ENCODE data around the gene ZNF236.

ZNF236 gene

GRCh38 chr18:76880026-76880425 lies 57.7 kb downstream of the ZNF236 start:
- no peak overlapping the region for H3K18ac ChIP-seq (ENCODE audit: low read length)
- no CpG with 5 or more reads among the region's 17 CpGs for WGBS (ENCODE audit: extremely low coverage, insufficient coverage, insufficient read length)
- H2AK5ac ChIP-seq (ENCODE audit: low read length): no peak overlapping the region
- no peaks in the 10 kb centered on the region for H3K27me3 ChIP-seq (ENCODE audit: insufficient read depth, low read length)
- no peak overlapping the region for H3K4me2 ChIP-seq (ENCODE audit: low read length)
- no peak overlapping the region for H3K4me3 ChIP-seq (ENCODE audit: low read depth, low read length)
- H3K4me1 ChIP-seq (ENCODE audit: control insufficient read depth in 1 of 2, insufficient read depth in 2 of 2, low read length in 2 of 2): no peaks in the 10 kb centered on the region
- no peak overlapping the region for H3K9ac ChIP-seq (ENCODE audit: low read length)
- no peak for DNase-seq
- no peak overlapping the region for H2AFZ ChIP-seq (ENCODE audit: insufficient read depth, low read length, poor library complexity)
- H2BK120ac ChIP-seq (ENCODE audit: insufficient read depth, low read length, poor library complexity): no peak overlapping the region
- no peak overlapping the region for H2BK12ac ChIP-seq (ENCODE audit: low read length)
- H4K12ac ChIP-seq (ENCODE audit: low read depth, low read length): no peak overlapping the region
- no peak overlapping the region for H2BK5ac ChIP-seq (ENCODE audit: low read depth, low read length, poor library complexity)
- H4K8ac ChIP-seq (ENCODE audit: low read depth, low read length): no peak overlapping the region
- no peaks in the 10 kb centered on the region for H3K79me1 ChIP-seq (ENCODE audit: low read length)
- H3K27ac ChIP-seq (ENCODE audit: low read depth, low read length): no peak overlapping the region
- no peak overlapping the region for H3K14ac ChIP-seq (ENCODE audit: low read length)
- H3K23ac ChIP-seq (ENCODE audit: low read length): no peak overlapping the region
- no peak overlapping the region for H4K91ac ChIP-seq (ENCODE audit: low read depth, low read length)
- H3K79me2 ChIP-seq (ENCODE audit: control insufficient read depth, insufficient read depth, low read length, poor library complexity): no peaks in the 10 kb centered on the region
- no peak overlapping the region for H3K4ac ChIP-seq (ENCODE audit: low read depth, low read length)
- H3K36me3 ChIP-seq (ENCODE audit: control insufficient read depth in 1 of 2, insufficient read depth in 2 of 2, low read length in 2 of 2): peaks cover 18 to 21% of the 10 kb centered on the region in 2 experiments
- H3K9me3 ChIP-seq (ENCODE audit: insufficient read depth, low read depth, low read length): peaks cover 2% of the 10 kb centered on the region

- no CpG with 5 or more reads among the region's 4 CpGs for WGBS (ENCODE audit: extremely low coverage, insufficient coverage, insufficient read length)
- no peak overlapping the region for H2AK5ac ChIP-seq (ENCODE audit: low read length)
- no peak overlapping the region for H3K4me2 ChIP-seq (ENCODE audit: low read length)
- no peaks in the 10 kb centered on the region for H3K4me1 ChIP-seq (ENCODE audit: control insufficient read depth in 1 of 2, insufficient read depth in 2 of 2, low read length in 2 of 2)
- no peak overlapping the region for H2BK120ac ChIP-seq (ENCODE audit: insufficient read depth, low read length, poor library complexity)
- H3K4me3 ChIP-seq (ENCODE audit: low read depth, low read length): no peak overlapping the region
- no peaks in the 10 kb centered on the region for H3K79me1 ChIP-seq (ENCODE audit: low read length)
- no peak overlapping the region for H3K27ac ChIP-seq (ENCODE audit: low read depth, low read length)
- no peak overlapping the region for H4K12ac ChIP-seq (ENCODE audit: low read depth, low read length)
- H3K18ac ChIP-seq (ENCODE audit: low read length): no peak overlapping the region
- H2AFZ ChIP-seq (ENCODE audit: insufficient read depth, low read length, poor library complexity): no peak overlapping the region
- no peaks in the 10 kb centered on the region for H3K79me2 ChIP-seq (ENCODE audit: control insufficient read depth, insufficient read depth, low read length, poor library complexity)
- no peak overlapping the region for H2BK5ac ChIP-seq (ENCODE audit: low read depth, low read length, poor library complexity)
- H3K9ac ChIP-seq (ENCODE audit: low read length): no peak overlapping the region
- no peak overlapping the region for H4K8ac ChIP-seq (ENCODE audit: low read depth, low read length)
- no peaks in the 10 kb centered on the region for H3K27me3 ChIP-seq (ENCODE audit: insufficient read depth, low read length)
- no peak overlapping the region for H3K4ac ChIP-seq (ENCODE audit: low read depth, low read length)
- no peak overlapping the region for H4K91ac ChIP-seq (ENCODE audit: low read depth, low read length)
- H2BK12ac ChIP-seq (ENCODE audit: low read length): no peak overlapping the region
- peaks cover 2% of the 10 kb centered on the region for H3K9me3 ChIP-seq (ENCODE audit: insufficient read depth, low read depth, low read length)
- H3K36me3 ChIP-seq (ENCODE audit: control insufficient read depth in 1 of 2, insufficient read depth in 2 of 2, low read length in 2 of 2): peaks cover 16 to 29% of the 10 kb centered on the region in 2 experiments
- DNase-seq: no peak
- no peak overlapping the region for H3K23ac ChIP-seq (ENCODE audit: low read length)
- H3K14ac ChIP-seq (ENCODE audit: low read length): no peak overlapping the region
These were observed 59.4 kb downstream of the ZNF236 start for GRCh38 chr18:76881744-76882143.

DNA sequence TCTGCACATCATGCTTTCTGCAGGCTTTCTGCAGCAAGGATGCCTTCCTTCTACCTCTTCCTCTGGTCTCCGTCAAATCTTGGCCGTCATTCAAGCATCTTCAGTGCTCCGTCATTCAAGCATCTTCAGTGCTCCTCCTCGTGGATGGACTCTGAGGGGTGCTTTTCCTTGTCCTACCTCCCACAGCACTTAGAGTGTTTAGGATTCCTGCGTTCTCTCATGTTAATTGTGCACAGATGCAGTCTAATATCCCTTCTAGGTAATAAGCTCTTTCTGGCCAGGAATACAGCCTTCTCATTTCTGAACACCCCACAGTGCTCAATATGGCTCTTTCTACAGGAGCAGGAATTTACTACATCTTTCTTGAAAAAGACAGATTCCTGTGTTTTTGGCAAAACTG lies 59.8 kb downstream of the ZNF236 start:
- Histone ChIP-seq H2BK120ac (ENCODE audit: insufficient read depth, low read length, poor library complexity) (no peak overlapping the region), H3K4me3 (ENCODE audit: low read depth, low read length) (no peak overlapping the region), H3K4me1 (ENCODE audit: control insufficient read depth in 1 of 2, insufficient read depth in 2 of 2, low read length in 2 of 2) (no peaks in the 10 kb centered on the region), H3K27me3 (ENCODE audit: insufficient read depth, low read length) (no peaks in the 10 kb centered on the region), H4K91ac (ENCODE audit: low read depth, low read length) (no peak overlapping the region), H3K9ac (ENCODE audit: low read length) (no peak overlapping the region), H2AK5ac (ENCODE audit: low read length) (no peak overlapping the region), H3K9me3 (ENCODE audit: insufficient read depth, low read depth, low read length) (peaks cover 2% of the 10 kb centered on the region), H2BK12ac (ENCODE audit: low read length) (no peak overlapping the region), H4K8ac (ENCODE audit: low read depth, low read length) (no peak overlapping the region), H3K14ac (ENCODE audit: low read length) (no peak overlapping the region), H3K36me3 (ENCODE audit: control insufficient read depth in 1 of 2, insufficient read depth in 2 of 2, low read length in 2 of 2) (peaks cover 16 to 29% of the 10 kb centered on the region in 2 experiments), H3K79me1 (ENCODE audit: low read length) (no peaks in the 10 kb centered on the region), H4K12ac (ENCODE audit: low read depth, low read length) (no peak overlapping the region), H3K23ac (ENCODE audit: low read length) (no peak overlapping the region), H3K18ac (ENCODE audit: low read length) (no peak overlapping the region), H3K4me2 (ENCODE audit: low read length) (no peak overlapping the region), H3K27ac (ENCODE audit: low read depth, low read length) (no peak overlapping the region), H2AFZ (ENCODE audit: insufficient read depth, low read length, poor library complexity) (no peak overlapping the region), H2BK5ac (ENCODE audit: low read depth, low read length, poor library complexity) (no peak overlapping the region), H3K4ac (ENCODE audit: low read depth, low read length) (no peak overlapping the region), H3K79me2 (ENCODE audit: control insufficient read depth, insufficient read depth, low read length, poor library complexity) (no peaks in the 10 kb centered on the region)
- no peak for DNase-seq
- WGBS (ENCODE audit: extremely low coverage, insufficient coverage, insufficient read length): no CpG with 5 or more reads among the region's 5 CpGs

DNA sequence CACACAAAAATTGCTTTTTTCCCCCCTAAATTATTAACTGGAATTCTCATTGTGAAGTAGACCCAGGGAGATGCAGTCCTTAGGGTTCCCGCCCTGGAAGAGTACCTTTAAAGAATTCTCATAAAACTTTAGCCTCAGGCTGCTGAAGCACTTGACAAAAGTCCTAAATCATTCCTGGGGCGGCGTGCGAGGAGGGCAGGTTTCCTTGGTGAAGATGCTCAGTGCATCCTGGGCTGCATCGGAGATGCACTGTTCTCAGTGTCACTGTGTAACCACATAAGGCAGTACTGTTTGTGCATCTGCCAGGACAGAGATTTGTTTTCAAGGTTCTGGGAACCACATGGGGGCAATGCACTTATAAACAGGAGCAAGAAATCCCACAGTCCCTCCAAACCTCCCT lies 62.6 kb downstream of the ZNF236 start:
- WGBS (ENCODE audit: extremely low coverage, insufficient coverage, insufficient read length): no CpG with 5 or more reads among the region's 5 CpGs
- no peak overlapping the region for H3K4me2 ChIP-seq (ENCODE audit: low read length)
- no peak overlapping the region for H3K4me3 ChIP-seq (ENCODE audit: low read depth, low read length)
- no peaks in the 10 kb centered on the region for H3K79me1 ChIP-seq (ENCODE audit: low read length)
- H3K4ac ChIP-seq (ENCODE audit: low read depth, low read length): no peak overlapping the region
- H2BK120ac ChIP-seq (ENCODE audit: insufficient read depth, low read length, poor library complexity): no peak overlapping the region
- no peaks in the 10 kb centered on the region for H3K4me1 ChIP-seq (ENCODE audit: control insufficient read depth in 1 of 2, insufficient read depth in 2 of 2, low read length in 2 of 2)
- no peaks in the 10 kb centered on the region for H3K79me2 ChIP-seq (ENCODE audit: control insufficient read depth, insufficient read depth, low read length, poor library complexity)
- H3K27ac ChIP-seq (ENCODE audit: low read depth, low read length): no peak overlapping the region
- no peak overlapping the region for H3K18ac ChIP-seq (ENCODE audit: low read length)
- no peak overlapping the region for H2BK5ac ChIP-seq (ENCODE audit: low read depth, low read length, poor library complexity)
- no peak overlapping the region for H4K91ac ChIP-seq (ENCODE audit: low read depth, low read length)
- H3K14ac ChIP-seq (ENCODE audit: low read length): no peak overlapping the region
- no peak overlapping the region for H3K9ac ChIP-seq (ENCODE audit: low read length)
- no peak overlapping the region for H2AFZ ChIP-seq (ENCODE audit: insufficient read depth, low read length, poor library complexity)
- H3K23ac ChIP-seq (ENCODE audit: low read length): no peak overlapping the region
- no peaks in the 10 kb centered on the region for H3K27me3 ChIP-seq (ENCODE audit: insufficient read depth, low read length)
- H4K12ac ChIP-seq (ENCODE audit: low read depth, low read length): no peak overlapping the region
- no peak for DNase-seq
- H2BK12ac ChIP-seq (ENCODE audit: low read length): no peak overlapping the region
- H3K9me3 ChIP-seq (ENCODE audit: insufficient read depth, low read depth, low read length): peaks cover 2% of the 10 kb centered on the region
- no peak overlapping the region for H2AK5ac ChIP-seq (ENCODE audit: low read length)
- peaks cover 19 to 40% of the 10 kb centered on the region in 2 experiments for H3K36me3 ChIP-seq (ENCODE audit: control insufficient read depth in 1 of 2, insufficient read depth in 2 of 2, low read length in 2 of 2)
- H4K8ac ChIP-seq (ENCODE audit: low read depth, low read length): no peak overlapping the region
